WTC11 (cell line): ENCODE results near the gene ZCCHC7. TPM values are rescaled to one million over a fixed set of nuclear protein-coding genes. Genes with fewer than 3 reads are reported as not detected.
A peak's percentile ranks its signal among the peaks of the same experiment; 100 is the strongest.

ENCODE experiments used
- ATAC-seq: fragments of 200-7000 bp; cut with Tn5 transposase; 2 replicates; pipeline ENCODE4 v1.10.0; 2021; ENCODE audit warnings: mild to moderate bottlenecking, moderate library complexity
- CTCF ChIA-PET: fragments of 300-600 bp; sonication (Branson Sonifier 250); formaldehyde crosslinking; loops from one replicate; lab custom pipeline; 2021; ENCODE audit warnings: antibody characterized with exemption; lab: Charles Lee
- POLR2A ChIA-PET: fragments of 350-600 bp; sonication (Branson Sonifier 250); formaldehyde crosslinking; loops from one replicate; lab custom pipeline; 2021; ENCODE audit warnings: antibody characterized with exemption; lab: Charles Lee
- DNase-seq: peaks from one replicate; pipeline ENCODE4 v3.0.0; 2021; ENCODE audit warnings: low spot score
- H3K27ac Mint-ChIP-seq: 2 replicates; pipeline ENCODE4 v1.8.0; 2021; ENCODE audit warnings: mixed read lengths
- H3K27me3 Mint-ChIP-seq: 2 replicates; pipeline ENCODE4 v1.8.0; 2021; ENCODE audit warnings: low read depth, mild to moderate bottlenecking, moderate library complexity, mixed read lengths
- H3K36me3 Mint-ChIP-seq: 2 replicates; pipeline ENCODE4 v1.8.0; 2021; ENCODE audit warnings: mixed read lengths
- H3K4me1 Mint-ChIP-seq: 2 replicates; pipeline ENCODE4 v1.8.0; 2022; ENCODE audit warnings: mixed read lengths
- H3K4me3 Mint-ChIP-seq: 2 replicates; pipeline ENCODE4 v1.8.0; 2021; ENCODE audit warnings: mild to moderate bottlenecking, moderate library complexity, mixed read lengths
- H3K9me3 Mint-ChIP-seq: 2 replicates; pipeline ENCODE4 v1.8.0; 2021; ENCODE audit warnings: mixed read lengths
- ELF4 ChIP-seq: sonication (generic); formaldehyde crosslinking; IDR thresholded peaks from 2 replicates; pipeline ENCODE4 v1.8.1; 2022; ENCODE audit warnings: low read depth, mild to moderate bottlenecking, moderate library complexity, missing genetic modification reagents
- ERG ChIP-seq: fragments of 250-450 bp; sonication (Bioruptor Pico); IDR thresholded peaks from 2 replicates; pipeline ENCODE4 v1.8.0; 2021; ENCODE audit warnings: mild to moderate bottlenecking
- FOXK1 ChIP-seq: sonication (generic); formaldehyde crosslinking; IDR thresholded peaks from 2 replicates; pipeline ENCODE4 v1.8.0; 2022; ENCODE audit warnings: mild to moderate bottlenecking, moderate library complexity, missing genetic modification reagents
- FOXP1 ChIP-seq: sonication (generic); formaldehyde crosslinking; IDR thresholded peaks from 2 replicates; pipeline ENCODE4 v1.8.0; 2022; ENCODE audit warnings: missing genetic modification reagents, mild to moderate bottlenecking, moderate library complexity, borderline replicate concordance
- GTF2I ChIP-seq: fragments of 250-450 bp; sonication (Bioruptor Pico); conservative IDR thresholded peaks from 2 replicates; pipeline ENCODE4 v1.4.0; 2021; ENCODE audit warnings: mild to moderate bottlenecking
- MXD4 ChIP-seq: fragments of 250-450 bp; sonication (Bioruptor Pico); IDR thresholded peaks from 2 replicates; pipeline ENCODE4 v1.8.0; 2021; ENCODE audit warnings: mild to moderate bottlenecking, moderate library complexity, borderline replicate concordance
- MYBL2 ChIP-seq: sonication (generic); formaldehyde crosslinking; IDR thresholded peaks from 2 replicates; pipeline ENCODE4 v1.8.1; 2023; ENCODE audit warnings: mild to moderate bottlenecking, moderate library complexity, missing genetic modification reagents
- NFYB ChIP-seq: sonication (generic); formaldehyde crosslinking; conservative IDR thresholded peaks from 2 replicates; pipeline ENCODE4 v1.8.0; 2022; ENCODE audit warnings: low read depth, missing genetic modification reagents
- NR2C2 ChIP-seq: sonication (generic); formaldehyde crosslinking; IDR thresholded peaks from 2 replicates; pipeline ENCODE4 v1.8.0; 2022; ENCODE audit warnings: mild to moderate bottlenecking, missing genetic modification reagents
- RORB ChIP-seq: fragments of 250-450 bp; sonication (Bioruptor Pico); IDR thresholded peaks from 2 replicates; pipeline ENCODE4 v1.9.0; 2021; ENCODE audit warnings: mild to moderate bottlenecking
- SMAD3 ChIP-seq: sonication (generic); formaldehyde crosslinking; IDR thresholded peaks from 2 replicates; pipeline ENCODE4 v1.8.0; 2022; ENCODE audit warnings: missing genetic modification reagents, mild to moderate bottlenecking, borderline replicate concordance
- ZNF121 ChIP-seq: sonication (generic); formaldehyde crosslinking; IDR thresholded peaks from 2 replicates; pipeline ENCODE4 v1.8.0; 2023; ENCODE audit warnings: missing genetic modification reagents
- ZNF317 ChIP-seq: sonication (generic); formaldehyde crosslinking; IDR thresholded peaks from 2 replicates; pipeline ENCODE4 v1.8.1; 2023; ENCODE audit warnings: low read depth, mild to moderate bottlenecking, moderate library complexity, missing genetic modification reagents, borderline replicate concordance
- ZNF416 ChIP-seq: fragments of 250-450 bp; sonication (Bioruptor Pico); IDR thresholded peaks from 2 replicates; pipeline ENCODE4 v1.9.0; 2021; ENCODE audit warnings: mild to moderate bottlenecking, inconsistent platforms
- ZNF423 ChIP-seq: fragments of 250-450 bp; sonication (Bioruptor Pico); IDR thresholded peaks from 2 replicates; pipeline ENCODE4 v2.1.2; 2022; ENCODE audit warnings: mild to moderate bottlenecking, moderate library complexity
- ZNF671 ChIP-seq: fragments of 250-450 bp; sonication (Bioruptor Pico); IDR thresholded peaks from 2 replicates; pipeline ENCODE4 v1.8.0; 2021; ENCODE audit warnings: mild to moderate bottlenecking
- total RNA-seq: library from RNA; stranded (reverse); gene quantifications from 3 replicates; pipeline ENCODE4 v1.2.3, GENCODE V29; 2021
- TF ChIP-seq, protein P1 (sequence below): fragments of 200-600 bp; IDR thresholded peaks from 2 replicates; pipeline ENCODE4 v1.8.0; 2022; ENCODE audit warnings: antibody characterized with exemption
- TF ChIP-seq, protein P2 (sequence below): sonication (generic); formaldehyde crosslinking; IDR thresholded peaks from 2 replicates; pipeline ENCODE4 v1.8.1; 2022; ENCODE audit warnings: missing genetic modification reagents, borderline replicate concordance
- TF ChIP-seq, protein P3 (sequence below): sonication (generic); formaldehyde crosslinking; IDR thresholded peaks from 2 replicates; pipeline ENCODE4 v1.8.1; 2023; ENCODE audit warnings: mild to moderate bottlenecking, missing genetic modification reagents, borderline replicate concordance
- TF ChIP-seq, protein P4 (sequence below): sonication (generic); formaldehyde crosslinking; IDR thresholded peaks from 2 replicates; pipeline ENCODE4 v1.8.1; 2023; ENCODE audit warnings: mild to moderate bottlenecking, missing genetic modification reagents

ZCCHC7 gene
- total RNA-seq, 1 experiment from 2014 or later, result 30.1 TPM

DNA sequence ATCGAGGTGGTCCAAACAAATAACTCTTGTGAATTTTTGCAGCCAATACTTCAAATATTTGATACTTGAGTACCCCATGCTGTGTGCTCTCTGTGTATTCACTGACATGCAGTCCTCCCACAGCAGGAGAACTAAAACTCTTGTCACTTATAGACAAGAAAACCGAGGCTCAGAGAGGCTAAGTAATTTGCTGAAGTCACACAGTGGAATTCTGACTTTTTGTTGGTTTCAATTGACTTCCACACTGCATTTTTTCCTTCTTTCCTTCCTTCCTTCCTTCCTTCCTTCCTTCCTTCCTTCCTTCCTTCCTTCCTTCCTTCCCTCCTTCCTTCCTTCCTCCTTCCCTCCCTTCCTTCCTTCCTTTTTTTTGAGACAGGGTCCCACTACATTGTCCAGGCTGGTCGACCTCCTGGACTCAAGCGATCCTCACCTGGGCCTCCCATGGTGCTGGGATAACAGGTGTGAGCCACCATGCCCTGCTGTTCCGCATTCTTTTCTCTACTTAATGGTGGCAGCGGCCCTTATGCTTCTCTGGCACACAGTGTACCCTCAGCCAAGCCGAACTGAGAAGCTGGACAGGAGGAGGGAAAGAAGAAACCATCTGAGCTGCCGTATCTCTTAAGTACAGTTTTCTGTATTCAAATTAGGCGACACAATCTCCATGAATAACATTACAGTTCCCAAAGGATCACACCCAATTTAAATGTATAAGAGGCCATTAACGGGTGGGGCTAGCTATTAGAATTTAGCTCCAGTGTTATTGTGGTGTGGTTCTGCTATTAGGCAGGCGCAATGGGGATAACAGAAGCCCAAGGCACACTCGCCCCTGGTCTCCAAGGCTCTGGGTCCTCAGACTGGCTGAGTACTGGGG, 263.7 kb downstream of the ZCCHC7 start:
- ATAC-seq, result no peak
- Mint-ChIP-seq H3K9me3 (peaks cover 7% of the 10 kb centered on the region), H3K27ac (no peak overlapping the region), H3K4me1 (peaks cover 7% of the 10 kb centered on the region)
- DNase-seq, result no peak
- TF ChIP-seq SMAD3 (CRISPR knock-in tag) (no peak), ZNF121 (CRISPR knock-in tag) (peak; percentile 75)
- TF ChIP-seq, all 79 proteins: peak for 1
- POLR2A ChIA-PET, result interaction anchor here (0.6 to 1.1 kb wide), 2 partner anchors 10 to 948 kb away, joined by 3 to 4 read pairs; no protein-coding TSS in a partner anchor
- H3K4me3 Mint-ChIP-seq, result no peak overlapping the region
- H3K36me3 Mint-ChIP-seq, result no peaks in the 10 kb centered on the region
- no peaks in the 10 kb centered on the region for H3K27me3 Mint-ChIP-seq
- CTCF ChIA-PET, result interaction anchor here (0.6 to 1.1 kb wide), 3 partner anchors 10 to 27 kb away, joined by 3 to 6 read pairs (median 3); no protein-coding TSS in a partner anchor

GRCh38 chr9:37385286-37385685, 264.9 kb downstream of the ZCCHC7 start:
- Mint-ChIP-seq H3K9me3 (peaks cover 7% of the 10 kb centered on the region), H3K36me3 (no peaks in the 10 kb centered on the region), H3K27me3 (no peaks in the 10 kb centered on the region), H3K27ac (no peak overlapping the region)
- DNase-seq, result no peak
- no peak for TF ChIP-seq ZNF317
- TF ChIP-seq NFYB, result no peak
- no peak for TF ChIP-seq RORB (CRISPR knock-in tag)
- TF ChIP-seq MXD4, result no peak
- TF ChIP-seq, protein P1, sequence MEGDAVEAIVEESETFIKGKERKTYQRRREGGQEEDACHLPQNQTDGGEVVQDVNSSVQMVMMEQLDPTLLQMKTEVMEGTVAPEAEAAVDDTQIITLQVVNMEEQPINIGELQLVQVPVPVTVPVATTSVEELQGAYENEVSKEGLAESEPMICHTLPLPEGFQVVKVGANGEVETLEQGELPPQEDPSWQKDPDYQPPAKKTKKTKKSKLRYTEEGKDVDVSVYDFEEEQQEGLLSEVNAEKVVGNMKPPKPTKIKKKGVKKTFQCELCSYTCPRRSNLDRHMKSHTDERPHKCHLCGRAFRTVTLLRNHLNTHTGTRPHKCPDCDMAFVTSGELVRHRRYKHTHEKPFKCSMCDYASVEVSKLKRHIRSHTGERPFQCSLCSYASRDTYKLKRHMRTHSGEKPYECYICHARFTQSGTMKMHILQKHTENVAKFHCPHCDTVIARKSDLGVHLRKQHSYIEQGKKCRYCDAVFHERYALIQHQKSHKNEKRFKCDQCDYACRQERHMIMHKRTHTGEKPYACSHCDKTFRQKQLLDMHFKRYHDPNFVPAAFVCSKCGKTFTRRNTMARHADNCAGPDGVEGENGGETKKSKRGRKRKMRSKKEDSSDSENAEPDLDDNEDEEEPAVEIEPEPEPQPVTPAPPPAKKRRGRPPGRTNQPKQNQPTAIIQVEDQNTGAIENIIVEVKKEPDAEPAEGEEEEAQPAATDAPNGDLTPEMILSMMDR, result no peak
- TF ChIP-seq ZNF416, result no peak
- TF ChIP-seq ERG, result no peak
- no peak for TF ChIP-seq ELF4 (CRISPR knock-in tag)
- TF ChIP-seq, protein P2, sequence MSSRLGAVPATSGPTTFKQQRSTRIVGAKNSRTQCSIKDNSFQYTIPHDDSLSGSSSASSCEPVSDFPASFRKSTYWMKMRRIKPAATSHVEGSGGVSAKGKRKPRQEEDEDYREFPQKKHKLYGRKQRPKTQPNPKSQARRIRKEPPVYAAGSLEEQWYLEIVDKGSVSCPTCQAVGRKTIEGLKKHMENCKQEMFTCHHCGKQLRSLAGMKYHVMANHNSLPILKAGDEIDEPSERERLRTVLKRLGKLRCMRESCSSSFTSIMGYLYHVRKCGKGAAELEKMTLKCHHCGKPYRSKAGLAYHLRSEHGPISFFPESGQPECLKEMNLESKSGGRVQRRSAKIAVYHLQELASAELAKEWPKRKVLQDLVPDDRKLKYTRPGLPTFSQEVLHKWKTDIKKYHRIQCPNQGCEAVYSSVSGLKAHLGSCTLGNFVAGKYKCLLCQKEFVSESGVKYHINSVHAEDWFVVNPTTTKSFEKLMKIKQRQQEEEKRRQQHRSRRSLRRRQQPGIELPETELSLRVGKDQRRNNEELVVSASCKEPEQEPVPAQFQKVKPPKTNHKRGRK (CRISPR knock-in tag), result no peak
- TF ChIP-seq, protein P3, sequence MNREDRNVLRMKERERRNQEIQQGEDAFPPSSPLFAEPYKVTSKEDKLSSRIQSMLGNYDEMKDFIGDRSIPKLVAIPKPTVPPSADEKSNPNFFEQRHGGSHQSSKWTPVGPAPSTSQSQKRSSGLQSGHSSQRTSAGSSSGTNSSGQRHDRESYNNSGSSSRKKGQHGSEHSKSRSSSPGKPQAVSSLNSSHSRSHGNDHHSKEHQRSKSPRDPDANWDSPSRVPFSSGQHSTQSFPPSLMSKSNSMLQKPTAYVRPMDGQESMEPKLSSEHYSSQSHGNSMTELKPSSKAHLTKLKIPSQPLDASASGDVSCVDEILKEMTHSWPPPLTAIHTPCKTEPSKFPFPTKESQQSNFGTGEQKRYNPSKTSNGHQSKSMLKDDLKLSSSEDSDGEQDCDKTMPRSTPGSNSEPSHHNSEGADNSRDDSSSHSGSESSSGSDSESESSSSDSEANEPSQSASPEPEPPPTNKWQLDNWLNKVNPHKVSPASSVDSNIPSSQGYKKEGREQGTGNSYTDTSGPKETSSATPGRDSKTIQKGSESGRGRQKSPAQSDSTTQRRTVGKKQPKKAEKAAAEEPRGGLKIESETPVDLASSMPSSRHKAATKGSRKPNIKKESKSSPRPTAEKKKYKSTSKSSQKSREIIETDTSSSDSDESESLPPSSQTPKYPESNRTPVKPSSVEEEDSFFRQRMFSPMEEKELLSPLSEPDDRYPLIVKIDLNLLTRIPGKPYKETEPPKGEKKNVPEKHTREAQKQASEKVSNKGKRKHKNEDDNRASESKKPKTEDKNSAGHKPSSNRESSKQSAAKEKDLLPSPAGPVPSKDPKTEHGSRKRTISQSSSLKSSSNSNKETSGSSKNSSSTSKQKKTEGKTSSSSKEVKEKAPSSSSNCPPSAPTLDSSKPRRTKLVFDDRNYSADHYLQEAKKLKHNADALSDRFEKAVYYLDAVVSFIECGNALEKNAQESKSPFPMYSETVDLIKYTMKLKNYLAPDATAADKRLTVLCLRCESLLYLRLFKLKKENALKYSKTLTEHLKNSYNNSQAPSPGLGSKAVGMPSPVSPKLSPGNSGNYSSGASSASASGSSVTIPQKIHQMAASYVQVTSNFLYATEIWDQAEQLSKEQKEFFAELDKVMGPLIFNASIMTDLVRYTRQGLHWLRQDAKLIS (CRISPR knock-in tag), result no peak
- no peak for TF ChIP-seq GTF2I (CRISPR knock-in tag)
- no peak for TF ChIP-seq MYBL2 (CRISPR knock-in tag)
- TF ChIP-seq NR2C2 (CRISPR knock-in tag), result no peak
- no peak for TF ChIP-seq ZNF671
- no peak for TF ChIP-seq ZNF423 (CRISPR knock-in tag)
- TF ChIP-seq, protein P4, sequence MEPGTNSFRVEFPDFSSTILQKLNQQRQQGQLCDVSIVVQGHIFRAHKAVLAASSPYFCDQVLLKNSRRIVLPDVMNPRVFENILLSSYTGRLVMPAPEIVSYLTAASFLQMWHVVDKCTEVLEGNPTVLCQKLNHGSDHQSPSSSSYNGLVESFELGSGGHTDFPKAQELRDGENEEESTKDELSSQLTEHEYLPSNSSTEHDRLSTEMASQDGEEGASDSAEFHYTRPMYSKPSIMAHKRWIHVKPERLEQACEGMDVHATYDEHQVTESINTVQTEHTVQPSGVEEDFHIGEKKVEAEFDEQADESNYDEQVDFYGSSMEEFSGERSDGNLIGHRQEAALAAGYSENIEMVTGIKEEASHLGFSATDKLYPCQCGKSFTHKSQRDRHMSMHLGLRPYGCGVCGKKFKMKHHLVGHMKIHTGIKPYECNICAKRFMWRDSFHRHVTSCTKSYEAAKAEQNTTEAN (CRISPR knock-in tag), result no peak
- no peak for TF ChIP-seq FOXK1 (CRISPR knock-in tag)
- TF ChIP-seq FOXP1 (CRISPR knock-in tag), result no peak
- TF ChIP-seq, all 79 proteins: peak for 0
- CTCF ChIA-PET, result interaction anchor here (0.8 to 1.0 kb wide), 2 partner anchors 26 to 517 kb away, joined by 3 read pairs; no protein-coding TSS in a partner anchor
- Mint-ChIP-seq H3K4me1 (peaks cover 7% of the 10 kb centered on the region), H3K4me3 (no peak overlapping the region)
- POLR2A ChIA-PET, result interaction anchor here (0.6 to 1.1 kb wide), 2 partner anchors 11 to 950 kb away, joined by 3 to 4 read pairs; no protein-coding TSS in a partner anchor
- ATAC-seq, result no peak
